Loucy (cell line): ENCODE results near the gene ST14.

Source experiments
- CTCF ChIP-seq: fragments of 200-600 bp; sonication (generic); conservative IDR thresholded peaks from 2 replicates; pipeline ENCODE4 v1.5.1; 2014; ENCODE audit warnings: mild to moderate bottlenecking, antibody characterized with exemption, low read length
- EZH2phosphoT487 ChIP-seq: fragments of 200-600 bp; IDR thresholded peaks from 2 replicates; pipeline ENCODE4 v1.6.1; 2018; ENCODE audit warnings: antibody characterized with exemption, mild to moderate bottlenecking, moderate library complexity, borderline replicate concordance

GRCh38 chr11:130218501-130219070, 59.0 kb downstream of the ST14 start:
- TF ChIP-seq CTCF (no peak), EZH2phosphoT487 (no peak)
